K562 (cell line): Measurements from ENCODE around the gene ADTRP. TPM values are rescaled to one million over a fixed set of nuclear protein-coding genes. Genes with fewer than 3 reads are reported as not detected.
A peak's percentile ranks its signal among the peaks of the same experiment; 100 is the strongest.

Experiments
- ATAC-seq: fragments of 200-7000 bp; cut with Tn5 transposase; 3 replicates; pipeline ENCODE4 v1.9.1; 2020; ENCODE audit warnings: moderate library complexity
- BruUV-seq: library from RNA; stranded (reverse); fragments of 400-500 nt; replicated peaks from 2 replicates; lab custom pipeline; 2021; lab: Mats Ljungman, UMichigan
- CTCF ChIA-PET: fragments of 300-600 bp; formaldehyde crosslinking; extraction: SDS; loops from one replicate; lab custom pipeline; 2021; ENCODE audit warnings: low intra/inter-chr PET ratio; lab: Yijun Ruan, JAX
- POLR2A ChIA-PET: fragments of 300-600, 350-650 bp; sonication (Branson Sonifier 250); formaldehyde crosslinking; extraction: SDS; loops from one replicate; lab custom pipeline; 2021; ENCODE audit warnings: antibody characterized with exemption, inconsistent platforms; lab: Yijun Ruan, JAX
- DNase-seq, 4 experiments: peaks; one replicate each; pipeline versions ENCODE4 v3.0.0 to v3.0.0-alpha.2; 2011 to 2018; ENCODE audit warnings: low spot score in 3 of 4, mixed read lengths in 3 of 4; ENCODE audit errors: extremely low read depth in 1 of 4
- FAIRE-seq: peaks from 2 replicates; lab custom pipeline; 2011; peaks lifted over from hg19 to GRCh38; lab: Jason Lieb, UNC
- H2AFZ ChIP-seq: 2 replicates; pipeline ENCODE4 v1.6.0; 2011; ENCODE audit warnings: low read depth, low read length, control low read depth, inconsistent platforms
- H3K27ac ChIP-seq: fragments of 200-600 bp; 3 replicates; pipeline ENCODE4 v1.8.0; 2011; ENCODE audit warnings: low read depth, mild to moderate bottlenecking, control low read depth, inconsistent platforms, low read length, moderate library complexity, mixed read lengths; ENCODE audit errors: extremely low read depth
- H3K27me3 ChIP-seq, 2 experiments: fragments of 300-600 bp in 1 of 2; 2 replicates in 1 of 2; 3 replicates in 1 of 2; pipeline versions ENCODE4 v1.6.0 to v1.8.0; 2011; ENCODE audit warnings: inconsistent platforms in 2 of 2, low read length in 2 of 2, mild to moderate bottlenecking in 1 of 2, mixed read lengths in 1 of 2, moderate library complexity in 1 of 2; ENCODE audit not compliant: control insufficient read depth in 2 of 2, insufficient read depth in 2 of 2
- H3K36me3 ChIP-seq: fragments of 300-600 bp; 3 replicates; pipeline ENCODE4 v1.8.0; 2011; ENCODE audit warnings: mild to moderate bottlenecking, low read length, inconsistent platforms; ENCODE audit not compliant: control insufficient read depth, insufficient read depth
- H3K4me1 ChIP-seq, 2 experiments: fragments of 200-600 bp in 1 of 2; replicated peaks in 1 of 2; 2 replicates in 1 of 2; 3 replicates in 1 of 2; pipeline versions ENCODE4 v1.5.1 to v1.8.0; 2011; ENCODE audit warnings: inconsistent platforms in 2 of 2, low read length in 2 of 2, mild to moderate bottlenecking in 1 of 2, mixed read lengths in 1 of 2, moderate library complexity in 1 of 2; ENCODE audit not compliant: control insufficient read depth in 2 of 2, insufficient read depth in 2 of 2
- H3K4me2 ChIP-seq: 2 replicates; pipeline ENCODE4 v1.6.1; 2011; ENCODE audit warnings: low read length, control low read depth, inconsistent platforms, mixed read lengths; ENCODE audit not compliant: insufficient read depth
- H3K4me3 ChIP-seq: fragments of 200-600 bp; sonication (generic), shearing (Covaris generic); 2 replicates; pipeline ENCODE4 v1.5.1; 2016; ENCODE audit warnings: control low read depth, inconsistent platforms
- H3K79me2 ChIP-seq: fragments of 200-600 bp; 3 replicates; pipeline ENCODE4 v1.8.0; 2011; ENCODE audit warnings: low read length, inconsistent platforms; ENCODE audit not compliant: control insufficient read depth, insufficient read depth
- H3K9ac ChIP-seq, 2 experiments: 2 replicates each; pipeline versions ENCODE4 v1.6.0 to v1.6.1; 2011; ENCODE audit warnings: low read depth in 2 of 2, low read length in 2 of 2, control low read depth in 1 of 2, inconsistent platforms in 1 of 2, mild to moderate bottlenecking in 1 of 2, mixed read lengths in 1 of 2; ENCODE audit not compliant: insufficient read depth in 1 of 2
- H3K9me1 ChIP-seq: one replicate; pipeline ENCODE4 v1.6.0; 2011; ENCODE audit warnings: inconsistent platforms, mild to moderate bottlenecking, low read length, moderate library complexity; ENCODE audit not compliant: control insufficient read depth, insufficient read depth
- H3K9me3 ChIP-seq: replicated peaks from 2 replicates; pipeline ENCODE4 v1.5.1; 2011; ENCODE audit warnings: low read depth, low read length, inconsistent platforms; ENCODE audit not compliant: control insufficient read depth, insufficient read depth
- H4K20me1 ChIP-seq: replicated peaks from 2 replicates; pipeline ENCODE4 v1.6.1; 2011; ENCODE audit warnings: low read length, inconsistent platforms, mixed read lengths; ENCODE audit not compliant: control insufficient read depth, insufficient read depth
- ATF1 ChIP-seq, 2 experiments: fragments of 450-650 bp in 1 of 2; IDR thresholded peaks; 2 replicates each; pipeline ENCODE4 v1.6.1; 2016; ENCODE audit warnings: missing compliant biosample characterization in 1 of 2, missing genetic modification characterization in 1 of 2
- ATF3 ChIP-seq, 2 experiments: fragments of 450-650 bp in 1 of 2; sonication (generic) in 1 of 2; formaldehyde crosslinking in 1 of 2; IDR thresholded peaks in 1 of 2; conservative IDR thresholded peaks in 1 of 2; 2 replicates each; pipeline versions ENCODE4 v1.6.1 to v1.8.1; 2016 to 2023; ENCODE audit warnings: mild to moderate bottlenecking in 2 of 2, moderate library complexity in 2 of 2, inconsistent platforms in 1 of 2, missing genetic modification reagents in 1 of 2
- CEBPG ChIP-seq, 3 experiments: fragments of 200-800 bp in 1 of 3; sonication (Bioruptor generic) in 1 of 3; sonication (generic) in 1 of 3; formaldehyde crosslinking in 1 of 3; IDR thresholded peaks in 2 of 3; conservative IDR thresholded peaks in 1 of 3; 2 replicates each; pipeline versions ENCODE4 v1.6.1 to v1.8.0; 2016 to 2022; ENCODE audit warnings: missing compliant biosample characterization in 2 of 3, missing genetic modification characterization in 2 of 3, mild to moderate bottlenecking in 1 of 3, missing genetic modification reagents in 1 of 3
- CREB1 ChIP-seq, 2 experiments: sonication (generic) in 1 of 2; formaldehyde crosslinking in 1 of 2; IDR thresholded peaks; 2 replicates each; pipeline versions ENCODE4 v1.6.1 to v1.8.0; 2012 to 2022; ENCODE audit warnings: inconsistent platforms in 1 of 2, mild to moderate bottlenecking in 1 of 2, missing genetic modification reagents in 1 of 2, moderate library complexity in 1 of 2
- CREM ChIP-seq: IDR thresholded peaks from 2 replicates; pipeline ENCODE4 v1.6.1; 2014; ENCODE audit warnings: antibody characterized with exemption, low read depth
- DIDO1 ChIP-seq: fragments of 450-650 bp; IDR thresholded peaks from 2 replicates; pipeline ENCODE4 v1.6.1; 2016; ENCODE audit warnings: low read depth, missing biosample characterization, missing genetic modification characterization
- DPF2 ChIP-seq: fragments of 450-650 bp; IDR thresholded peaks from 2 replicates; pipeline ENCODE4 v1.6.1; 2016
- FOXA3 ChIP-seq, 2 experiments: fragments of 450-650 bp in 1 of 2; sonication (generic) in 1 of 2; formaldehyde crosslinking; IDR thresholded peaks in 1 of 2; conservative IDR thresholded peaks in 1 of 2; 2 replicates each; pipeline versions ENCODE4 v1.4.0 to v1.8.0; 2020 to 2022; ENCODE audit warnings: mild to moderate bottlenecking in 2 of 2, missing genetic modification reagents in 1 of 2
- NEUROD1 ChIP-seq: fragments of 150-350 bp; IDR thresholded peaks from 2 replicates; pipeline ENCODE4 v1.6.1; 2014; ENCODE audit warnings: borderline replicate concordance, low read length, low read depth; ENCODE audit not compliant: partially characterized antibody
- NFIC ChIP-seq: fragments of 450-650 bp; IDR thresholded peaks from 2 replicates; pipeline ENCODE4 v1.6.1; 2017; ENCODE audit warnings: mild to moderate bottlenecking, inconsistent platforms
- POLR2A ChIP-seq: fragments of 450-650 bp; conservative IDR thresholded peaks from 2 replicates; pipeline ENCODE4 v1.6.1; 2016
- RBFOX2 ChIP-seq: fragments of 200-400 bp; formaldehyde crosslinking; IDR thresholded peaks from 2 replicates; pipeline ENCODE4 v1.6.1; 2017; ENCODE audit warnings: low read depth, mild to moderate bottlenecking, low read length, moderate library complexity
- SIN3A ChIP-seq, 2 experiments: fragments of 150-350 bp in 1 of 2; IDR thresholded peaks; 2 replicates each; pipeline ENCODE4 v1.6.1; 2011 to 2016; ENCODE audit warnings: borderline replicate concordance in 2 of 2, low read depth in 2 of 2, low read length in 2 of 2, mild to moderate bottlenecking in 2 of 2, moderate library complexity in 2 of 2; ENCODE audit not compliant: control insufficient read depth in 1 of 2
- TEAD4 ChIP-seq, 2 experiments: sonication (generic) in 1 of 2; formaldehyde crosslinking in 1 of 2; IDR thresholded peaks; 2 replicates each; pipeline versions ENCODE4 v1.6.1 to v1.8.0; 2012 to 2022; ENCODE audit warnings: borderline replicate concordance in 1 of 2, inconsistent platforms in 1 of 2, low read length in 1 of 2, mild to moderate bottlenecking in 1 of 2, missing genetic modification reagents in 1 of 2
- ZNF133 ChIP-seq: fragments of 250-450 bp; sonication (Bioruptor Pico); IDR thresholded peaks from 2 replicates; pipeline ENCODE4 v1.4.0; 2020; ENCODE audit warnings: mild to moderate bottlenecking
- WGBS: fragments of 100-300 bp; shearing (Covaris generic); methylation state at CpG from one replicate; pipeline ENCODE4 v1.1.6; 2016; ENCODE audit warnings: low coverage, mixed read lengths; ENCODE audit not compliant: insufficient coverage; ENCODE audit errors: missing lambda C conversion rate; 5-methylcytosine and 5-hydroxymethylcytosine counted together
- in situ Hi-C: fragments of 300-500 bp; cut with MboI; formaldehyde crosslinking; loops from 4 replicates; pipeline ENCODE4 v1.15.0; 2018; ENCODE audit warnings: inconsistent platforms, mixed read lengths
- intact Hi-C: fragments of 100-400 bp; cut with micrococcal nuclease; formaldehyde crosslinking; loops from 2 replicates; pipeline ENCODE4 v1.14.2; 2022
- polyA plus RNA-seq, 8 experiments: library from polyadenylated mRNA; depleted of rRNA in 4 of 8; stranded (reverse) in 5 of 8; unstranded in 3 of 8; fragments of >200 nt; fragmentation: Nextera tagmentation in 2 of 8; fragmentation: Illumina TruSeq in 1 of 8; extraction: Ambion mirVana in 2 of 8; extraction: Trizol in 1 of 8; gene quantifications; 2 replicates each; pipeline versions ENCODE4 v1.2.1 to v1.2.3, GENCODE V29; 2011 to 2014; ENCODE audit warnings: inconsistent platforms in 1 of 8, missing spikeins in 1 of 8
- total RNA-seq, 7 experiments: library from RNA; depleted of rRNA in 6 of 7; stranded (reverse); fragments of >200 nt in 6 of 7; fragmentation: Illumina TruSeq in 2 of 7; extraction: Trizol in 2 of 7; gene quantifications; 2 replicates each; pipeline versions ENCODE4 v1.2.1 to v1.2.3, GENCODE V29; 2011 to 2021; ENCODE audit warnings: low replicate concordance in 1 of 7
- TF ChIP-seq, protein P1 (sequence below): fragments of 450-650 bp; formaldehyde crosslinking; IDR thresholded peaks from 2 replicates; pipeline ENCODE4 v1.4.0; 2022; ENCODE audit warnings: mild to moderate bottlenecking, moderate library complexity
- TF ChIP-seq, protein P2 (sequence below): sonication (generic); formaldehyde crosslinking; IDR thresholded peaks from 2 replicates; pipeline ENCODE4 v1.8.0; 2022; ENCODE audit warnings: missing genetic modification reagents, mild to moderate bottlenecking, moderate library complexity, borderline replicate concordance

ADTRP gene
- total and polyA plus RNA-seq, 9 of the 15 experiments (the other 6 are each of a cell fraction or from before 2014, with no cell fraction given): 7.4 to 24.0 (median 13.6) TPM

GRCh38 chr6:11810039-11810541, 31.5 kb upstream of the ADTRP start:
- ChIA-PET CTCF (no interaction called here), POLR2A (interaction anchor here (1.0 to 1.3 kb wide), 3 partner anchors 11 to 17 kb away, joined by 3 to 4 read pairs (median 3); no protein-coding TSS in a partner anchor)
- ATAC-seq (peak; percentile 75), FAIRE-seq (peak; percentile 83), DNase-seq (peak; percentile 31 to 80 (median 52))
- no TSS peak for BruUV-seq
- Histone ChIP-seq H4K20me1 (no peaks in the 10 kb centered on the region), H2AFZ (peak overlapping the region; percentile 41), H3K79me2 (no peaks in the 10 kb centered on the region), H3K9me1 (no peaks in the 10 kb centered on the region), H3K27me3 (no peaks in the 10 kb centered on the region), H3K9me3 (no peaks in the 10 kb centered on the region), H3K36me3 (no peaks in the 10 kb centered on the region), H3K9ac (no peak overlapping the region), H3K27ac (no peak overlapping the region), H3K4me3 (no peak overlapping the region), H3K4me2 (no peak overlapping the region), H3K4me1 (peaks cover 5 to 14% of the 10 kb centered on the region in 2 experiments; a peak in 3 of 5 replicates)
- intact Hi-C loops (loop anchor here (5.0 kb wide), 1 partner anchor 108 kb away; no protein-coding TSS in a partner anchor), in situ Hi-C loops (no loop called here)
- 7% methylated on average over 1 of the region's 1 CpG for whole genome bisulfite sequencing
- TF ChIP-seq FOXA3 (CRISPR knock-in tag; conservative IDR thresholded peaks at IDR 0.05 in 1 of 2, IDR thresholded peaks at IDR 0.05 in 1 of 2) (no peak), TEAD4 (IDR thresholded peaks at IDR 0.05; ENCODE audit: low read length) (peak; percentile 23; the same call in 1 of the 2 replicates), TEAD4 (CRISPR knock-in tag; IDR thresholded peaks at IDR 0.05; ENCODE audit: borderline replicate concordance) (no peak), NEUROD1 (no peak), ATF1 (CRISPR knock-in tag; IDR thresholded peaks at IDR 0.05) (no peak), ATF1 (tag; IDR thresholded peaks at IDR 0.05) (peak; percentile 47), CREB1 (IDR thresholded peaks at IDR 0.05) (0 out of 2 replicates have a peak, but pooled peaks have one; percentile 31), CREB1 (CRISPR knock-in tag; IDR thresholded peaks at IDR 0.05) (no peak), SIN3A (IDR thresholded peaks at IDR 0.05; ENCODE audit: borderline replicate concordance in 2 of 2, control insufficient read depth in 1 of 2, low read depth in 2 of 2, low read length in 2 of 2) (no peak), DPF2 (0 out of 2 replicates have a peak, but pooled peaks have one; percentile 28), ATF3 (IDR thresholded peaks at IDR 0.05) (peak; percentile 64; the same call in 1 of the 2 replicates), ATF3 (CRISPR knock-in tag; conservative IDR thresholded peaks at IDR 0.05) (no peak), CREM (peak; percentile 73; the same call in 1 of the 2 replicates), POLR2A (no peak), RBFOX2 (no peak), ZNF133 (no peak), NFIC (peak; percentile 92), DIDO1 (tag) (no peak), CEBPG (CRISPR knock-in tag; IDR thresholded peaks at IDR 0.05) (no peak), CEBPG (tag; conservative IDR thresholded peaks at IDR 0.05 in 1 of 2, IDR thresholded peaks at IDR 0.05 in 1 of 2) (peak; percentile 61 to 73)
- TF ChIP-seq, protein P1, sequence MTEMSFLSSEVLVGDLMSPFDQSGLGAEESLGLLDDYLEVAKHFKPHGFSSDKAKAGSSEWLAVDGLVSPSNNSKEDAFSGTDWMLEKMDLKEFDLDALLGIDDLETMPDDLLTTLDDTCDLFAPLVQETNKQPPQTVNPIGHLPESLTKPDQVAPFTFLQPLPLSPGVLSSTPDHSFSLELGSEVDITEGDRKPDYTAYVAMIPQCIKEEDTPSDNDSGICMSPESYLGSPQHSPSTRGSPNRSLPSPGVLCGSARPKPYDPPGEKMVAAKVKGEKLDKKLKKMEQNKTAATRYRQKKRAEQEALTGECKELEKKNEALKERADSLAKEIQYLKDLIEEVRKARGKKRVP (CRISPR knock-in tag): 0 out of 2 replicates have a peak, but pooled peaks have one; percentile 31
- TF ChIP-seq, protein P2, sequence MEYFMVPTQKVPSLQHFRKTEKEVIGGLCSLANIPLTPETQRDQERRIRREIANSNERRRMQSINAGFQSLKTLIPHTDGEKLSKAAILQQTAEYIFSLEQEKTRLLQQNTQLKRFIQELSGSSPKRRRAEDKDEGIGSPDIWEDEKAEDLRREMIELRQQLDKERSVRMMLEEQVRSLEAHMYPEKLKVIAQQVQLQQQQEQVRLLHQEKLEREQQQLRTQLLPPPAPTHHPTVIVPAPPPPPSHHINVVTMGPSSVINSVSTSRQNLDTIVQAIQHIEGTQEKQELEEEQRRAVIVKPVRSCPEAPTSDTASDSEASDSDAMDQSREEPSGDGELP (CRISPR knock-in tag): peak; percentile 51; the same call in 1 of the 2 replicates
